GM06990 (cell line): ENCODE results near the gene RICTOR.
"Not testable (repeated sequence)": the region's sequence is repeated elsewhere in the genome, so short reads cannot be mapped to it uniquely, and the experiment has no call there.

Experiments used
- DNase-seq: peaks from one replicate; pipeline ENCODE4 v3.0.0-alpha.2; 2011; ENCODE audit not compliant: insufficient read length; ENCODE audit errors: extremely low read depth
- H3K27me3 ChIP-seq: replicated peaks from 2 replicates; pipeline ENCODE4 v1.6.0; 2011; ENCODE audit warnings: low read length; ENCODE audit not compliant: control insufficient read depth, insufficient read depth
- H3K36me3 ChIP-seq: 2 replicates; pipeline ENCODE4 v1.5.1; 2011; ENCODE audit warnings: low read length; ENCODE audit not compliant: control insufficient read depth, insufficient read depth
- H3K4me3 ChIP-seq: replicated peaks from 2 replicates; pipeline ENCODE4 v1.5.1; 2011; ENCODE audit warnings: low read depth, mild to moderate bottlenecking, control low read depth, low read length
- CTCF ChIP-seq: IDR thresholded peaks from 2 replicates; pipeline ENCODE4 v1.5.1; 2011; ENCODE audit warnings: low read length, control low read depth, mild to moderate bottlenecking, inconsistent platforms; ENCODE audit not compliant: insufficient read depth, poor library complexity, severe bottlenecking

Gene RICTOR

GRCh38 chr5:39053189-39053588 is 21.0 kb downstream of the RICTOR start:
- TF ChIP-seq CTCF = no peak
- Histone ChIP-seq H3K36me3 (peaks cover 1% of the 10 kb centered on the region; the same call in 1 of the 2 replicates), H3K27me3 (no peaks in the 10 kb centered on the region), H3K4me3 (no peak overlapping the region)
- no peak for DNase-seq

GRCh38 chr5:39052141-39052540 is 22.1 kb downstream of the RICTOR start:
- no peak for DNase-seq
- no peaks in the 10 kb centered on the region for H3K27me3 ChIP-seq
- H3K36me3 ChIP-seq = peaks cover 1% of the 10 kb centered on the region; the same call in 1 of the 2 replicates
- no peak for TF ChIP-seq CTCF
- H3K4me3 ChIP-seq = no peak overlapping the region

GRCh38 chr5:39049315-39049714 is 24.9 kb downstream of the RICTOR start:
- TF ChIP-seq CTCF = no peak

GRCh38 chr5:39040875-39041274 is 33.3 kb downstream of the RICTOR start:
- TF ChIP-seq CTCF = no peak
- Histone ChIP-seq H3K27me3 (no peaks in the 10 kb centered on the region), H3K4me3 (no peak overlapping the region), H3K36me3 (peaks cover 1% of the 10 kb centered on the region)
- DNase-seq = no peak

More at GRCh38 chr5:39049315-39049714, 24.9 kb downstream of the RICTOR start:
- no peak for DNase-seq
- Histone ChIP-seq H3K27me3 (no peaks in the 10 kb centered on the region), H3K36me3 (no peaks in the 10 kb centered on the region), H3K4me3 (no peak overlapping the region)

- not testable (repeated sequence) for H3K36me3 ChIP-seq
These were observed 39.7 kb downstream of the RICTOR start for GRCh38 chr5:39034493-39034892.

GRCh38 chr5:39031041-39031440 is 43.2 kb downstream of the RICTOR start:
- Histone ChIP-seq H3K36me3 (no peaks in the 10 kb centered on the region), H3K4me3 (no peak overlapping the region), H3K27me3 (no peaks in the 10 kb centered on the region)
- no peak for TF ChIP-seq CTCF
- no peak for DNase-seq

More at GRCh38 chr5:39034493-39034892, 39.7 kb downstream of the RICTOR start:
- not testable (repeated sequence) for DNase-seq, H3K27me3 ChIP-seq, H3K4me3 ChIP-seq
